AG04450 (cell line): Measurements from ENCODE around the gene FAR2. TPM values are rescaled to one million over a fixed set of nuclear protein-coding genes. Genes with fewer than 3 reads are reported as not detected.

ENCODE experiments used
- CTCF ChIA-PET: fragments of 300-600, 350-600 bp; formaldehyde crosslinking; extraction: SDS; loops from one replicate; lab custom pipeline; 2022; ENCODE audit warnings: antibody characterized with exemption, inconsistent platforms; lab: Charles Lee
- POLR2A ChIA-PET: fragments of 350-600 bp; formaldehyde crosslinking; extraction: SDS; loops from one replicate; lab custom pipeline; 2021; ENCODE audit warnings: antibody characterized with exemption, inconsistent platforms; lab: Yijun Ruan, JAX
- DNase-seq: peaks from one replicate; pipeline ENCODE4 v3.0.0-alpha.2; 2011; ENCODE audit warnings: low read depth, low spot score
- H3K27ac ChIP-seq: one replicate; pipeline ENCODE4 v1.5.1; 2012; ENCODE audit warnings: low read depth, low read length, control low read depth
- H3K27me3 ChIP-seq: one replicate; pipeline ENCODE4 v1.6.0; 2012; ENCODE audit warnings: low read length; ENCODE audit not compliant: control insufficient read depth, insufficient read depth
- H3K4me3 ChIP-seq: 2 replicates; pipeline ENCODE4 v1.5.1; 2011; ENCODE audit warnings: mild to moderate bottlenecking, low read depth, low read length, control low read depth
- H3K9me3 ChIP-seq: 2 replicates; pipeline ENCODE4 v1.5.1; 2012; ENCODE audit warnings: low read length; ENCODE audit not compliant: control insufficient read depth, insufficient read depth
- CTCF ChIP-seq: IDR thresholded peaks from 2 replicates; pipeline ENCODE4 v1.5.1; 2011; ENCODE audit warnings: low read depth, low read length, control low read depth, inconsistent platforms
- polyA minus RNA-seq: library from RNA; depleted of rRNA, polyadenylated mRNA; stranded (reverse); fragments of >200 nt; gene quantifications from 2 replicates; pipeline ENCODE4 v1.2.3, GENCODE V29; 2011; rRNA and poly(A)+ RNA removed
- polyA plus RNA-seq: library from polyadenylated mRNA; depleted of rRNA; stranded (reverse); fragments of >200 nt; gene quantifications from 2 replicates; pipeline ENCODE4 v1.2.3, GENCODE V29; 2011; rRNA removed

Gene FAR2
- polyA plus RNA-seq, result 3.2 and 3.4 TPM in 2 replicates
- 4.5 and 5.5 TPM in 2 replicates for polyA minus RNA-seq

- no peak for TF ChIP-seq CTCF
- ChIA-PET CTCF (interaction anchor here (0.7 kb wide), 1 partner anchor 113 kb away, joined by 3 read pairs; no protein-coding TSS in a partner anchor), POLR2A (no interaction called here)
- Histone ChIP-seq H3K9me3 (no peaks in the 10 kb centered on the region; the same call in 1 of the 2 replicates), H3K4me3 (peak within 1 kb of the TSS; percentile 65), H3K27ac (no peak within 1 kb of the TSS), H3K27me3 (peaks cover 10% of the 10 kb centered on the region)
- no peak for DNase-seq
These were observed at the start of gene FAR2 for GRCh38 chr12:29148911-29149690. Gene FAR2 (plus strand): TSS chr12:29149278. CDS start chr12:29270450, 121,172 bp downstream.

DNA sequence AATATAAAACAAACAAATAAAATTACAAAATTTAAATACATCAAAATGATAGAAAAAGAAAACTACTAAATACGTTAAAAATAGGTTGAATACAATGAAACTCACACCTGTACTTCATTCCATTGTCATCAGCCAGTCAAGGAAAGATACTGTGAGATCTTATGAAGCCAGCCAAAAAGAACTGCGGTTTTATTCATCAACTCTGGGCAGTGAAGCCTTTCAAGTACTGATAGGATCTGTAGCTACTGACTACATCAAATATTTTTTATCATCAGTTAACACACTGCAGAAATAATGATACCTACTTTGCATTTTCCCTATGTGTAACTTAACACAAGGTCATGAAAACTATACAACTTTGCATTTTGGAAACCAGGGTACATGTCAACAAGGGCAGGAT lies 46.3 kb upstream of the FAR2 start:
- no peak for DNase-seq
- Histone ChIP-seq H3K9me3 (no peaks in the 10 kb centered on the region; the same call in 1 of the 2 replicates), H3K27me3 (no peaks in the 10 kb centered on the region), H3K4me3 (no peak overlapping the region), H3K27ac (no peak overlapping the region)
- TF ChIP-seq CTCF, result no peak
- CTCF ChIA-PET, result no interaction called here
- POLR2A ChIA-PET, result no interaction called here

- Histone ChIP-seq H3K4me3 (no peak overlapping the region), H3K27ac (no peak overlapping the region), H3K9me3 (no peaks in the 10 kb centered on the region; the same call in 1 of the 2 replicates), H3K27me3 (no peaks in the 10 kb centered on the region)
- no peak for DNase-seq
- ChIA-PET POLR2A (no interaction called here), CTCF (no interaction called here)
- TF ChIP-seq CTCF, result no peak
These were observed 45.5 kb upstream of the FAR2 start for GRCh38 chr12:29103539-29103974.

DNA sequence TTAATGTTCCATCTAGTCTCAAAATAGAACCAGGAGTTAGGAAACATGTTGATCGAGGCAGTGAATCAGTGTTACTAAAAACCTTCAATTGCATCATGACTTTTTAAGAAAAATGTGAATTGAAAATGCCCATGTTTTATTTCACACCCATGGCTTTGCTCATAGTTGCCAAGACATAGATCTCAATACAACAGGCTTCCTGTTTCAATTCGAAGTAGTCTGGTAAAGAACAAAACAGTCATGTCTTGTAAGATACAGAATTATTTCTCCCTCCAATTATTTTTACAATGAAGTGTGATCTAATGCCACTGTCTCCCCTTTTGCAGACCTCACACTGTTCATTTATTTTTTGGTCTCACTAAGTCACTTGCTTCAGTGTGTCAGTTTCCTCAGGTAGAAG lies 44.6 kb upstream of the FAR2 start:
- Histone ChIP-seq H3K9me3 (no peaks in the 10 kb centered on the region), H3K4me3 (no peak overlapping the region), H3K27me3 (peaks cover 2% of the 10 kb centered on the region), H3K27ac (no peak overlapping the region)
- TF ChIP-seq CTCF, result no peak
- CTCF ChIA-PET, result interaction anchor here (1.0 kb wide), 1 partner anchor 16 kb away, joined by 3 read pairs; no protein-coding TSS in a partner anchor
- POLR2A ChIA-PET, result no interaction called here
- DNase-seq, result no peak
